PC-3 (cell line): Measurements from ENCODE around the gene SH3PXD2A. TPM values are rescaled to one million over a fixed set of nuclear protein-coding genes. Genes with fewer than 3 reads are reported as not detected.

Experiments used
- ATAC-seq: fragments of 200-7000 bp; cut with Tn5 transposase; 2 replicates; pipeline ENCODE4 v1.9.1; 2020; ENCODE audit warnings: mild to moderate bottlenecking, moderate library complexity
- BruUV-seq: library from RNA; stranded (reverse); fragments of 400-500 nt; replicated peaks from 2 replicates; lab custom pipeline; 2021; lab: Mats Ljungman, UMichigan
- CTCF ChIA-PET: fragments of 300-600 bp; sonication (Branson Sonifier 250); formaldehyde crosslinking; loops from one replicate; lab custom pipeline; 2022; ENCODE audit warnings: antibody characterized with exemption; lab: Charles Lee
- POLR2A ChIA-PET: fragments of 300-600 bp; sonication (Branson Sonifier 250); formaldehyde crosslinking; loops from one replicate; lab custom pipeline; 2022; ENCODE audit warnings: antibody characterized with exemption; ENCODE audit not compliant: unreplicated experiment; lab: Charles Lee
- DNase-seq: peaks from one replicate; pipeline ENCODE4 v3.0.0-alpha.2; 2015
- H2AFZ ChIP-seq: fragments of 300-600 bp; sonication (generic); 2 replicates; pipeline ENCODE4 v1.6.0; 2016; ENCODE audit warnings: antibody characterized with exemption, low read length
- H3F3A ChIP-seq: fragments of 300-600 bp; sonication (generic); one replicate; pipeline ENCODE4 v1.6.0; 2017; ENCODE audit warnings: antibody characterized with exemption, low read length, control low read depth, mild to moderate bottlenecking; ENCODE audit not compliant: unreplicated experiment
- H3K27ac ChIP-seq: fragments of 300-600 bp; sonication (generic); 2 replicates; pipeline ENCODE4 v1.5.1; 2016; ENCODE audit warnings: mild to moderate bottlenecking, low read length
- H3K27me3 ChIP-seq: fragments of 300-600 bp; sonication (generic); 2 replicates; pipeline ENCODE4 v1.6.1; 2016; ENCODE audit warnings: low read length, mixed read lengths
- H3K36me3 ChIP-seq: fragments of 300-600 bp; sonication (generic); 2 replicates; pipeline ENCODE4 v1.6.1; 2016; ENCODE audit warnings: low read depth, mixed run types, low read length, mixed read lengths
- H3K4me1 ChIP-seq: fragments of 300-600 bp; sonication (generic); 2 replicates; pipeline ENCODE4 v1.5.1; 2016; ENCODE audit warnings: low read length; ENCODE audit not compliant: insufficient read depth
- H3K4me2 ChIP-seq: fragments of 300-600 bp; sonication (generic); 2 replicates; pipeline ENCODE4 v1.6.0; 2016; ENCODE audit warnings: low read length
- H3K4me3 ChIP-seq: fragments of 300-600 bp; sonication (generic); 2 replicates; pipeline ENCODE4 v1.5.1; 2016; ENCODE audit warnings: mild to moderate bottlenecking, low read length, mixed read lengths
- H3K79me2 ChIP-seq: fragments of 300-600 bp; sonication (generic); 2 replicates; pipeline ENCODE4 v1.6.1; 2017; ENCODE audit warnings: low read length, mixed read lengths
- H3K9ac ChIP-seq: fragments of 300-600 bp; sonication (generic); 2 replicates; pipeline ENCODE4 v1.6.0; 2016; ENCODE audit warnings: mild to moderate bottlenecking, low read length
- H3K9me2 ChIP-seq: fragments of 300-600 bp; sonication (generic); replicated peaks from 2 replicates; pipeline ENCODE4 v1.6.1; 2016; ENCODE audit warnings: mixed run types, low read length, mixed read lengths
- H3K9me3 ChIP-seq: fragments of 300-600 bp; sonication (generic); 2 replicates; pipeline ENCODE4 v1.6.1; 2016; ENCODE audit warnings: low read length, mixed read lengths
- H4K20me1 ChIP-seq: fragments of 300-600 bp; sonication (generic); 2 replicates; pipeline ENCODE4 v1.6.1; 2016; ENCODE audit warnings: low read length, mixed read lengths
- EZH2 ChIP-seq: fragments of 300-600 bp; sonication (generic); IDR thresholded peaks from one replicate; pipeline ENCODE4 v1.6.1; 2017; ENCODE audit warnings: antibody characterized with exemption, mild to moderate bottlenecking, low read length; ENCODE audit not compliant: unreplicated experiment
- EZH2phosphoT487 ChIP-seq: fragments of 300-600 bp; sonication (generic); IDR thresholded peaks from 2 replicates; pipeline ENCODE4 v1.6.1; 2018; ENCODE audit warnings: mild to moderate bottlenecking, antibody characterized with exemption, low read length, borderline replicate concordance
- intact Hi-C: fragments of 100-400 bp; cut with micrococcal nuclease; formaldehyde crosslinking; loops from 2 replicates; pipeline ENCODE4 v1.9.0; 2023
- total RNA-seq: library from RNA; depleted of rRNA; stranded (reverse); fragments of >200 nt; gene quantifications from 2 replicates; pipeline ENCODE4 v1.2.3, GENCODE V29; 2014
- TF ChIP-seq, protein P1 (sequence below): fragments of 300-600 bp; sonication (generic); conservative IDR thresholded peaks from 2 replicates; pipeline ENCODE4 v1.5.1; 2017; ENCODE audit warnings: antibody characterized with exemption, low read depth, mild to moderate bottlenecking, low read length

The SH3PXD2A gene
- total RNA-seq, 1 experiment from 2014 or later, result 3.4 TPM

DNA sequence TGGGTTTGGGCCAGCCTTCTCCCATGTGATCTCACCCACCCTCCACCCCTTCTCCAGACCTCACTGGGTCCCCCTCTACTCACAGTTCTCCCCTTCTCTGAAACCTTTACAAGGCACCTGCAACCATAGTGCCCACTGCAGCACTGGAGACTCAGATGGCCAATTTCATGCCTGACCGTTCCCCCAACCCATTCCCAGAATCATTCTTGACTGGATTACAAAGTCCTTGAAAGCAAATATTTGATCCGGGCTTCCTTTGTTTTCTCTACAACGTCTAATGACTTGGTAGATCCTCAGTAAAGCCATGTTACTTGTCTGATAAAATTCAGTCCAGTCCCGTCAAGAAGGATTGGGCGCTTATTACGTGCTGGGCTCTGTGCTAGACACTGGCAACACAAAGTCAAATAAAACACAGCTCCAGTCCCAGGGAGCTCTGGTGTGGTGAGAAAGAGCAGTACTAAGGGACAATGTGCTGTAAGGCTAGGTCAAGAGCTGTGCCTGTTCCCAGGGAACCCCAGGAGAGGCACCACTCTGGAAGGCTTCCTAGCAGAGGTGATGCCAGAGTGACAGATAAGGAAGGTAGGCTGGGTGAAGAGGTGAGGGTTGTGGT lies 36.5 kb downstream of the SH3PXD2A start:
- H3K27ac ChIP-seq, result no peak overlapping the region
- H3K4me3 ChIP-seq, result no peak overlapping the region
- H4K20me1 ChIP-seq, result no peaks in the 10 kb centered on the region
- no peaks in the 10 kb centered on the region for H3F3A ChIP-seq
- no peaks in the 10 kb centered on the region for H3K9me3 ChIP-seq
- H3K36me3 ChIP-seq, result no peaks in the 10 kb centered on the region
- no peak overlapping the region for H3K4me2 ChIP-seq
- BruUV-seq, result no TSS peak
- CTCF ChIA-PET, result no interaction called here
- intact Hi-C loops, result no loop called here
- no peaks in the 10 kb centered on the region for H3K9me2 ChIP-seq
- TF ChIP-seq EZH2phosphoT487 (no peak), EZH2 (no peak)
- TF ChIP-seq, protein P1, sequence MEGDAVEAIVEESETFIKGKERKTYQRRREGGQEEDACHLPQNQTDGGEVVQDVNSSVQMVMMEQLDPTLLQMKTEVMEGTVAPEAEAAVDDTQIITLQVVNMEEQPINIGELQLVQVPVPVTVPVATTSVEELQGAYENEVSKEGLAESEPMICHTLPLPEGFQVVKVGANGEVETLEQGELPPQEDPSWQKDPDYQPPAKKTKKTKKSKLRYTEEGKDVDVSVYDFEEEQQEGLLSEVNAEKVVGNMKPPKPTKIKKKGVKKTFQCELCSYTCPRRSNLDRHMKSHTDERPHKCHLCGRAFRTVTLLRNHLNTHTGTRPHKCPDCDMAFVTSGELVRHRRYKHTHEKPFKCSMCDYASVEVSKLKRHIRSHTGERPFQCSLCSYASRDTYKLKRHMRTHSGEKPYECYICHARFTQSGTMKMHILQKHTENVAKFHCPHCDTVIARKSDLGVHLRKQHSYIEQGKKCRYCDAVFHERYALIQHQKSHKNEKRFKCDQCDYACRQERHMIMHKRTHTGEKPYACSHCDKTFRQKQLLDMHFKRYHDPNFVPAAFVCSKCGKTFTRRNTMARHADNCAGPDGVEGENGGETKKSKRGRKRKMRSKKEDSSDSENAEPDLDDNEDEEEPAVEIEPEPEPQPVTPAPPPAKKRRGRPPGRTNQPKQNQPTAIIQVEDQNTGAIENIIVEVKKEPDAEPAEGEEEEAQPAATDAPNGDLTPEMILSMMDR, result no peak
- no peaks in the 10 kb centered on the region for H3K27me3 ChIP-seq
- no peaks in the 10 kb centered on the region; the same call in 1 of the 2 replicates for H3K4me1 ChIP-seq
- POLR2A ChIA-PET, result interaction anchor here (0.6 kb wide), 1 partner anchor 15 kb away, joined by 3 read pairs; no protein-coding TSS in a partner anchor
- ATAC-seq (no peak), DNase-seq (no peak)
- H2AFZ ChIP-seq, result no peak overlapping the region
- H3K9ac ChIP-seq, result no peak overlapping the region
- H3K79me2 ChIP-seq, result no peaks in the 10 kb centered on the region

DNA sequence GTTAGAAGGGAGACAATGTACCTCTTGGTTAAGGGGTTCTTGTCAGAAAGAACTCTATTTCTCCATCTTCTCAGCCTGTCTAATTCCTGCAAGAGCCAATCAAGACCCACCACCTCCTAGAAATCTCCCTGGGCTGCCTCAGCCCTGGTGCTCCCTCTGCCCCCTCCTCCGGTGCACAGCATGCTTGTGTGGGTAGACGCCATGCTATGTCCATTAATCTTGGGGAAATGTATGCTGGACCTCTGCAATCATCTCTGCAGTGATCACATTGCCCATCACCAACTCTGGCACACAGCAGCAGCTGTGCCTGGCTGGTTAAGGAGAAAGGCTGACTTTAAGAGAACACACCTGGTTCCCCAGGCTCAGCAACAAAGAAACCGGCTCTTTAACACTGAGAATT lies 37.3 kb downstream of the SH3PXD2A start:
- Histone ChIP-seq H3K79me2 (no peaks in the 10 kb centered on the region), H3F3A (no peaks in the 10 kb centered on the region), H3K36me3 (no peaks in the 10 kb centered on the region), H3K4me2 (no peak overlapping the region), H3K27ac (no peak overlapping the region), H3K27me3 (no peaks in the 10 kb centered on the region), H4K20me1 (no peaks in the 10 kb centered on the region), H3K4me3 (no peak overlapping the region), H3K9ac (no peak overlapping the region), H2AFZ (no peak overlapping the region), H3K4me1 (no peaks in the 10 kb centered on the region; the same call in 1 of the 2 replicates), H3K9me2 (no peaks in the 10 kb centered on the region), H3K9me3 (no peaks in the 10 kb centered on the region)
- ATAC-seq (no peak), DNase-seq (no peak)
- intact Hi-C loops, result no loop called here
- BruUV-seq, result no TSS peak
- ChIA-PET CTCF (no interaction called here), POLR2A (no interaction called here)
- TF ChIP-seq EZH2phosphoT487 (no peak), EZH2 (no peak)
- TF ChIP-seq, protein P1, result no peak

DNA sequence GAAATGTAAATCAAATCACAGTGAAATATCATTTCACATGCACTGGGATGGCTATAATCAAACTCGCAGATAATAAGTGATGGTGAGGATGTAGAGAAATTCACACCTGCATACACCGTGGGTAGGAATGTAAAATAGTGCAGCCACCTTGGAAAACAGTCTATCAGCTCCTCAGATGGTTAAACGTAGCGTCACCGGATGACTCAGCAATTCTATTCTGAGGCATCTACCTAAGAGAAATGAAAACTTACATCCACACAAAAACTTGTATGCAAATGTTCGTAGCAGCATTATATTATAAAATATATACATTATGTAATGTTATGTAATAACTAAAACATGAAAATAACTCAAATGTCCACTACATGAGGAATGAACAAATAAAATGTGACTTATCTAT lies 38.9 kb downstream of the SH3PXD2A start:
- CTCF ChIA-PET, result no interaction called here
- H3K27me3 ChIP-seq, result no peaks in the 10 kb centered on the region
- H3K79me2 ChIP-seq, result no peaks in the 10 kb centered on the region
- no peak overlapping the region for H2AFZ ChIP-seq
- no peaks in the 10 kb centered on the region for H3K36me3 ChIP-seq
- no peaks in the 10 kb centered on the region for H3K9me3 ChIP-seq
- no peak overlapping the region for H3K27ac ChIP-seq
- no peak overlapping the region for H3K4me2 ChIP-seq
- no peak for TF ChIP-seq EZH2
- BruUV-seq, result no TSS peak
- peak; percentile 42; the same call in 1 of the 2 replicates for ATAC-seq
- H3K9ac ChIP-seq, result no peak overlapping the region
- peak; percentile 48 for DNase-seq
- no peaks in the 10 kb centered on the region for H3K9me2 ChIP-seq
- no peaks in the 10 kb centered on the region for H3F3A ChIP-seq
- H3K4me1 ChIP-seq, result no peaks in the 10 kb centered on the region; the same call in 1 of the 2 replicates
- POLR2A ChIA-PET, result no interaction called here
- no peak overlapping the region for H3K4me3 ChIP-seq
- intact Hi-C loops, result no loop called here
- H4K20me1 ChIP-seq, result no peaks in the 10 kb centered on the region
